Activated CD4-positive, alpha-beta T cell treated with anti-CD3 and anti-CD28 coated beads, Interleukin-2, Interleukin-6, amounts not matched to agents 100 ng/mL and 50 ng/mL, durations not matched to agents 16 hours and 8 hours (primary cell): ENCODE measurements around the gene VPS37C.

Experiments used
- DNase-seq: peaks from one replicate; pipeline ENCODE4 v3.0.0-alpha.2; 2020

VPS37C gene

GRCh38 chr11:61152816-61153592, 8.2 kb downstream of the VPS37C start:
- DNase-seq: no peak

DNA sequence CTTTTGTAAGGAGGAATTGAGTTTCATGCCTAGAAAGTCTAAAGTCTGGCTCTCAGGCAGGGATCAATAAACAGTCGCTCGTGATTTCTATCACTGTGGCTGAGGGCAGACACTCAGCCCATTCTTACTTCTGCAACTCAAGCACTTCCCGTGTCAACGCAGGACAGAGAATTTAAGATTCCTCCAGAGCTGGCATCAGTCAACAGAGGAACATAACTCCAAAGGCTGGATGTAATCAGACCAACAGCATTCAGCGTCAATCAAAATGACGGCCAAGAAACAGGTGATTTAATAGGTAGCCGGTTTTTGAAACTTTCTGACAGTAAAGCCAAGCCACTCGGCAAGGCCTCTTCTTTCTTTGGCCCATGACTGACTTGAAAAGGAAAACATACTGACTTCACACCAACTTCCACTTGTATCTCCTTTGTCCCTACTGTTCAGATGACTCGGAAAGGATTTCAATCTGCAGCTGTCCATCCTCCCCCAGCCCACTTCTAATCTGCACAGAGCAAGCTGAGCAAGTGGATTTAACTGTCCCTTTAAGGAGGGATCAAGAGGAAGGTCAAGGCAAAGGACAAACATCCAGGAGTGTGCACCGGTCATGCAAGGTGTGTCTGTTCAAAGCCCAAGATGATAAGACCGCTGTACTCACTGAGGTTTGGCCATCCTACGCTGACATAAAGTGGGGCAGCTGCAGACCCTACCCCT, 9.5 kb downstream of the VPS37C start:
- no peak for DNase-seq

DNA sequence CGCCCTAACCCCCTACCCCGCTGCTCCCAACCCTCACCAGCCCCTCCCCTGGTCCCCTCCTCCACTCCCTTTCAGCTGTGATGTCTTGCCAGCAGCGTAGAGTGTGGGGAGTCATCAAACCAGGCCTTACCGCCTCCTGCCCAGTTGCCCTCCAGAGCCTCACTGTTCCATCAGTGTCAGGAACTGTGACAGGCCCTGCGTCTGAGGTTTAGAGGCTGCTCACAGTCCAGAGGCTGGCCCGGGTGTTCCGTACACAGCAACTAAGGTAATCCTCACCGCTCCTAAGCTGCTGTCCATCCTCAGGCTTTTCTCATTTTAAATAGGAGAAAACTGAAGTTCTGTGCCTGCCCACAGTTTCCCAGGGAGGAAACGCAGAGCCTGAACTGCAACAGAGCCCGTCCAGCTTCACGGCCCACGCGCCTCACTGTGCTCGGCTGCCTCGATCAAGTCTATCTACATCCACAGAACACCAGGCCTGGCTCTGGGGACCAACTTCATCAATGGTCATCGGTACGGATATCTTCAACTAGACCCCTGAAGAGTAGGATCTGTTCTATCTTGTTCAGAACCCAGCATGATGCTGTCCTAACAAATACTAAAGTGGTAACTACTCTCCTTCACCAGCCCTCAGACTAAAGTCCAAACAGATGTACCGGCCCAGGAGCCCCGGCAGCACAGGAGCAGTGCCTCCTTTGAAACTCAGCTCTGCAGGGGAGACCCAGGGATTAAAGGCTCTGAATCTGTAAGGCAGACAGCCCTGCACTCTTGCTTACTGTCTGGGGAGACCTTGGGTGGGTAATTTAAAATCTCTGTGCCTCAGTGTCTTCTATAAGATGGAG, 10.3 kb downstream of the VPS37C start:
- no peak for DNase-seq

DNA sequence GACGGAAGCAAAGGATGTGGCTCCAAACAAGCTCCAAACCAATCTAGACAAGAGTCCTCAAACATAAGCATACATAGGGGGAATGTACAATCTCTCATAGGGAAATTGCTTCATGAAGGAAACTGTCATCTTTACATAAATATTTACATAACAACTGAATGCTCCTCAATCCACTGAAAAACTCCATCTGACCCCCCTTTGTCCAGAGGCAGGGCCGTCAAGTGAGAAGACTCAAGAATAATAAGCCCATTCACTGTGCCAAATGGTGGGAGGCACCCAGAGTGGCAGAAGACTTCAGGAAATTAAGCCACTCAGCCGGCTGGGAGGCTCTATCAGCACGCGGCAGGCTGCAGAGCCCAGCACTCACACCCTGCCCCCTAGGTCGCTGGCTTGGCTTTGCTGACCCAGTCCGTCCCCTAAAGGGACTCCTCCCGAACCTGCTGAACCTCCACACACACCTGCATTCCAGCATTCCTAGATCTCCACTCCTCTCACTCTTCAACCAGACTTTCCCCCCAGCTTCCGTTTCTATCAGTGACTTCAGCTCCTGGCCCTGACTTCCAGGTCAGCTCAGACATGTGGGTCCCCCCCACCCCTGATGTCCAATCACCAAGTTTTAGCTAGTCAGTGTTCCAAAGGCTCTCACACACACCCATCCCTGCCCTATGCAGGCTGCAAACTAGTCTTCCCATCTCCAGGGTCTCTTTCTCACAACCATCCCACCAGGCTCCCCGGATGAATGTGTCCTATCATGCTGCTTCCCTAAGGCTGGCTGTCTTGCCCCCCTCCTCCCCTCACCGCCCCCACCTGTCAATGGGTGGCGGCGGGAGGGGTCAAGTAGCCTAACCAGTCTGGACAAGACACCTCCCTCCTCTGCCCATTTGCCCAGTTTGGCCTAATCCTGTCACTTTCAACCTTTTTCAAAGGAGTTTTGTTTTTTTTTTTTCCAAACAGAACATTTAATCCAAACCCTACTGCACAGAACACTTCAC, 11.3 kb downstream of the VPS37C start:
- DNase-seq: no peak

DNA sequence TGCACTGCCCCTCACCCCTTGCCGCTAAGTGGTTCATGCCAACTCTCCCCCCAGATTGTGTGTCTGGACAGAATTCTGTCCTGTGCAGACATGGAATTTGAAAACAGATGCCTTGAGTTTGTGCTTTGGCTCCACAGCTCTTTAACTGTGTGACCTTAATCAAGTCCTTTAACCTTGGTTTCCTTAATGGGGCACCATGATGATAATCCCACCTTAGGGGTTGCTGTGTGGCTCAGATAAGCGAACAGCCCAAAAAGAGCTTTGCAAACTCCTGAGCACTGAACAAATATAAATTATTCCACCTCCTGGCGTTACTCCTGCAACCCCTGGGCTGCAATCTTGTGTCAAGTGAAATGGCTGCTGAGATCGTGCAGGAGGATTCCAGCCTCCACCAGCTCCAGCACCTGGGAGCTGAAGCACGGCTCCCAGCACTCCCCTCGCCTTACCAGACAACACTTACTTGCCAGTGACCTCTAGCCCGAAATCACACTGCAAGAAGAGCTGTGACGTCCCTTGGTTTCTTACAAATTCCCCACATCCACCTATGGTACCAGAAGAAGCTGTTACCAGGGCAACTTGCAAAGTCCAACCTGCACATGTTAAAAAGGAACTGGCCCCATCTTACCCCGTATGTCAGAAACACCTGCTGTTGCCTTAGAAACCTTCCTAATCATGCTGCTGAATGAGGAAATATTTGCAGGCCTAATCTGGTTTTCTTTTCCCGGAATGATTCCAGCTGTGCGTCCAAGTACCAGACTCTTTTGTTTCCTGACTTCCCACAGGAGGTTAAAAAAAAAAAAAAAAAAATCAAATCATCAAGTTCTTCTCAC, 13.2 kb downstream of the VPS37C start:
- no peak for DNase-seq

DNA sequence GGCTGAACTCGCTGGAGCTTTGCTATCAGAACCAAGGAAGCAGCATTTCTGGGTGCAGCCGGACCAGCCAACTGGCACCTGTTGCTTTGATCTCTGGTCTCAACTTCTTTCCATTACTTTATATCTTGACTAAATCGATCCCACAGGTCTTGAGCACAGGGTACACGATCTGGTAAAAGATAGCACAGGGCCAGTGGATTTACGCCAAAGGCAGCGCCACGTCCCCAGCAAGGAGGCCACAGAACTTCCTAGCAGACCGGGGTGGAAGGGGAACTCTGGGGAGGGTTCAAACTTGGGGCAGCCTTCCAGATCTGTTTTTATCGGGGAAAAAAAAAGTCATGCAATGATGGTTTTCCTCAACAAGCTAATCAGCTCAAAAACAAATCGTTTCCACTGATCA, 14.0 kb downstream of the VPS37C start:
- DNase-seq: no peak

GRCh38 chr11:61146416-61146815, 14.8 kb downstream of the VPS37C start:
- no peak for DNase-seq

- DNase-seq: no peak
Measured at GRCh38 chr11:61145228-61146005, 15.8 kb downstream of the VPS37C start.

DNA sequence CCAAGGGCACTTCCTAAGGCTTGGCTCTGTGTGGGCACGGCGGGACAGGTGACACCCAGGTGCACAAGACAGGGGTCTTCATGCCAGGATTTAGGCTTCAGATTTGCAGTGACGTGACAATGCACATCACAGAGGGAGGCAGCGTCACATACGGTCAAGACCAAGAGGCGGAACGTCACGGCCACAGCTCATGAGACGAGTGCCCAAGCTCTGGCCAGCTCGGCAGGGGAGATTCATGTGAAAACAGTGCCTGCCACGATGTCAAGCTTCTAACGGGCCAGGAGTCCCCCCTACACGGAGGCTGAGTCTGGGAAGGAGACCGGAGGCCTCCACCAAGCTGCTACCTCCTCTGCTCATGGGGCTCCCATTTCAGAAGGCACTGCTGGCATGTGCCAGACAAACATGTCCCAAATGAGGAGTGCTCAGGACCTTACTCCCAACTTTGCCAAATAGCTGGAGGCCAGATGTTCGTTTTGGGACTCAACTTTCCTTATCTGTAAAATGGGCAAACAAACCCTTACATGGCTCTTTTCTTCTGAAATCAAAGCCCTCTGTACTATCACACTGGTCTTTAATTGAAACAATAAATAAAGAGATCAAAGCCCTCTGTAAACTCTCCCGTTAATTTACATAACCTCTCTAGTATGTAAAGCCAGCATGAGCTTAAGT, 16.6 kb downstream of the VPS37C start:
- DNase-seq: no peak

DNA sequence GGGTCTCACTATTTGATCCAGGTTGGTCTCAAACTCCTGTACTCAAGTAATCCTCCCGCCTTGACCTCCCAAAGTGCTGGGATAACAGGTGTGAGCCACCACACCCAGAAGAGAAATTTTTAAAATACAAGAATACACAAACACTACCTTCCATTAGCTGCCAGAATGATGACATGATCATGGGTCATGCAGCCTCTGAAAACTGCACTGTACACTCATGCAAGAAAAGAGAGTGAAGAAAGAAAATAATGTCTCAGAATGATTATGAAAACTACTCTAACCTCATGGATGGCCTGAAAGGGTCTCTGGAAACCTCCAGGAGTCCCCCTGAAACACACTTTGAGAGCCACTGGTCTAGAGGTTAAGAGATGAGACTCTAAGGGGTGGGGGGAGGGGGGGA, 18.8 kb downstream of the VPS37C start:
- DNase-seq: no peak

GRCh38 chr11:61141601-61142028, 19.6 kb downstream of the VPS37C start:
- DNase-seq: no peak

DNA sequence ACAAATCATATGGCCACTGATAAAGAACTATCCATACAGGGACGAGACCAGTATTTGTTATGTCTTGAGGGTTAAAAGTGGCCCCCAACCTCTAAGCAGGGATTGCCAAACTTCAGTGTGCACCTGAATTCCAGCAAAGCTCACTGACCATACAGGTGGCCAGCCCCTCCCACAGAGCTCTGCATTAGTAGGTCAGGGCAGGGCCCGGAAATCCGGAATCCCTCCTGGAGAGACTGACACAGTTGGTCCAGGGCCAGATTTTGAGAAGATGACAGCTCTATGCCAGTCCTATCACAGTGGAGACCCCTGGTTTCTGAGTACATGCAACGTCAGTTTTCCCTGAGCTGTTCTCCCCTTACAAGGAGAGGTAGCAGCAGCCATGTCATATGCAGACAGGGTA, 20.8 kb downstream of the VPS37C start:
- DNase-seq: no peak

DNA sequence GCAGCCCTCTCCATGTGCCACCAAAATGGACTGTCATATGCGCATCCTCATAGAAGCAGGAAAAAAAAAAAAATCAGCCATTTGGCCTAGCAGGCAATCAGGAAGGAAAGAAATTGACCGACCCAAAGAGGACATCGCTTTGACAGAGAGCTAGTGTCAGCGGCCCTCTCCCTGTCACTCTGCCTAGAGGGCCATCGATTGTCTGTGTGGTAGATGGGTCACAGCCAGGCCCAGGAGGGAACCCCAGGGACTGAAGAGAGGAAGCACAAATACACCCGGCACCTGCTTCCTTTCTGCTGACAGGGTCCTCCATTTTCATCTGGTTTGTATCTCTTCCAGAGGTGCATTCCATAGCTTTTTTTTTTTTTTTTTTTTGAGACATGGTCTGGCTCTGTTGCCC, 21.8 kb downstream of the VPS37C start:
- no peak for DNase-seq

- DNase-seq: no peak
Measured at GRCh38 chr11:61138935-61139334, 22.3 kb downstream of the VPS37C start.

DNA sequence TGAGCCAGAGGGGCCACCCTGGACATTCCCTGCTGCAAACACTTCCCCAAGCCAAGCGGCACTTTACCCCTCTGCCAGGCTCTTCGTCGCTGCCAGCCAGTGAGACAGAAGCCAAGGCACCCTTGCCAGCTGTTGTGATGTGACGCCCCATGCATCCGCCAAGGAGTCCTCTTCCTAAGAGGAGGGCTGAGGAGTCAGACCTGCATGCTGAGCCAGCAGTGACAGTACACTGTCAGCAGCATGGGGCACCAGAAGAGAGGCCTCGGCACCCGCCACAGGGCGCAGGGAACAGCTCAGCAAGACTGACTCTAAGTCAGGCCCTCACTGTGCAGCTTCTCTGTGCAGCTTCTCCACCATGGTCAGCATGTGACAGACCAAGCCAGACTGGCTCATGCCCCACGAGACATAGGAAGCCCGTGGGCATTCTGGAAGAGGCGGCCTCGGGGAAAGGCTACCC, 26.4 kb downstream of the VPS37C start:
- DNase-seq: no peak

DNA sequence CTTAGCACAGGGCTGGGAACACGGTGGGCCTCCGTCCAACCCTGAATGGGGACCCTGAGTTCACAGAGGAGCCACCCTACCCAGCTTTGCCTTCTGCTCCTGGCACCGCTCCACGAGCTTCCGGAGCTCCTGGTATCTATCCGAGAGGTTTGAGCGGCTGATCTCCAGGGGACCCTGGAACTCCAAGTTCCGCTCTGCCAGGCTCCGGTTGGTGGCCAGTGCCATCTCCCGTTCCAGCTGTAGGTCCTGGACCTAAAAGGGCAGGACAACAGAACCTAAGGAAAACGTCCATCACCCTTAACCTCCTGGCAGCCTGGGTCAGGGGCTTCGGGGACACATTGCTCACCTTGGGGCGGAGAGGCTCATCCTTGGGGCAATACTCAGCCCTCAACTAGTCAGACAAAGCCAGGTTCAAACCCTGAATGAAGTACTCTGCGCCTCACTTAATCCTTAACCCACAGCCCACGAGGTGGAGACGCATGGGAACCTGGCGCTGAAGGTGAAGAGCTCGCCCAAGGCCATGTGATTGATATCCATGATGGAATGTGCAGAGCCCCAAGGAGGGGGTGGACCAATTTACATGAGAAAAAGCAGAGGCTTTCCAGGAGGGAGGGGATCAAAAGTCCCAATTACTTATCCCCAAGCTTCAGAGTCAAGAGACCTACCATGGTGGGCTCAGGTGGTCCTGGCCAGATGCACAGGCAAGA, 27.1 kb downstream of the VPS37C start:
- no peak for DNase-seq

- no peak for DNase-seq
Measured at GRCh38 chr11:61133145-61133544, 28.1 kb downstream of the VPS37C start.

GRCh38 chr11:61132646-61133045, 28.6 kb downstream of the VPS37C start:
- DNase-seq: no peak

GRCh38 chr11:61131998-61132555, 29.1 kb downstream of the VPS37C start:
- no peak for DNase-seq
